GM21529 (cell line): Measurements from ENCODE around the gene RPH3AL.
"Not testable (repeated sequence)": the region's sequence is repeated elsewhere in the genome, so short reads cannot be mapped to it uniquely, and the experiment has no call there.

Experiments
- ATAC-seq: cut with Tn5 transposase; IDR thresholded peaks from one replicate; pipeline ENCODE4 v1.9.1; 2021; ENCODE audit not compliant: unreplicated experiment

Gene RPH3AL

DNA sequence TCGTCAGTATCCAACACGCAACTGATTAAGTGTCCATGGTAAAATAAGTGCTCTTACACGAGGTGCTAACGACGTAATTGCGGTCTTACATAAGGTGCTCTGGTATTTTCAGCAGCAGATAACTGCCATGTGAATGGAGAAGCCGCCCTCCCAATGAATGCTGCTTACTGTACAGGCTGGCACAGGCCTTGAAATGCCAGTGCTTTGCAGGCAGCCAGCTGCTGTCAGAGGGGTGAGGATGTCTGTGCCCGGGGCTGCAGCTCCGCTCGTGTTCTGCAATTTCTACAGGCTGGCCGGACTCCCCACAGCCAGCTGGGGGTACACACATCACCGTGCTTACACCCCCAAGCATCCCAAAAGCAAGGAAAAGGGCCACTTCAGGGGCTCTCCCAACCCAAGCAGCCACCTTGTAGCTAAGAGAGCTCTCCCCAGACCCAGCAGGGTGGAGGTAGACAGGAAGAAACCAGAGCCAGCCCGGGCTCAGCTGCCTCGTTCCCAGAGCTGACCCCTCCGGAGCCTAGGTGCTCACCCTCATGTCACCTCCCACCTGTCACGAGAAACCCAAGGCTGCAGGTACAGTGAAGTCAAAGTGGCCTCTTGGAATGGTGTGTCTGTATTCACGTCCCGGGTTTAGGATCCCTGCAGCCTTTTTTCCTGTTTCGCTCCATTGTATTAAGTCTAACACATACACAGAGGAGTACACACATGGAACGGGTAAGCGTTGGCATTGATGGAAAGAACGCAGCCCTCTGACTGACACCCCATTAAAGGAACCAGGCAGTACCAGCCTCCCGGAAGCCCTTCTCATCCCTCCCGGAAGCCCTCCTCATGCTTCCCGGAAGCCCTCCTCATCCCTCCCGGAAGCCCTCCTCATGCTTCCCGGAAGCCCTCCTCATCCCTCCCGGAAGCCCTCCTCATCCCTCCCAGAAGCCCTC, 27.2 kb upstream of the RPH3AL start:
- ATAC-seq: no peak

DNA sequence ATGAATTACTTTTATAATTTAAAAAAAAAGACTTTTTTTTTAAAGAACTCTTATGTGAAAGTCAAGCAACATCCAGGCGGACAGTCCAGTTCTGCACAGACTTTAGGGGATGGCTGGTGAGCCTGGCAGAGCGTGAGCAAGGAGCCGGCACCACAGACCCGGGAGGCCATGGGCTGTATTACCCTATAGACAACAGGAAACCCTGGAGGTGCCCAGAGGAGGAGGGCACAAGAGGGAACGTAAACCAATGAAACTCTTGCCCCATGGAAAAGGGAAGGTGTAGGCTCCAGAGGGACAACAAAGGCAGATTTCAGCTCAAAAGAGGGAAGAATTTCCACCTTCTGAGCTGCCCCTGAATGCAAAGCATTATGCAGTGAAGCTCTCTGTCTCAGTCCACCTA, 25.5 kb upstream of the RPH3AL start:
- ATAC-seq: no peak

DNA sequence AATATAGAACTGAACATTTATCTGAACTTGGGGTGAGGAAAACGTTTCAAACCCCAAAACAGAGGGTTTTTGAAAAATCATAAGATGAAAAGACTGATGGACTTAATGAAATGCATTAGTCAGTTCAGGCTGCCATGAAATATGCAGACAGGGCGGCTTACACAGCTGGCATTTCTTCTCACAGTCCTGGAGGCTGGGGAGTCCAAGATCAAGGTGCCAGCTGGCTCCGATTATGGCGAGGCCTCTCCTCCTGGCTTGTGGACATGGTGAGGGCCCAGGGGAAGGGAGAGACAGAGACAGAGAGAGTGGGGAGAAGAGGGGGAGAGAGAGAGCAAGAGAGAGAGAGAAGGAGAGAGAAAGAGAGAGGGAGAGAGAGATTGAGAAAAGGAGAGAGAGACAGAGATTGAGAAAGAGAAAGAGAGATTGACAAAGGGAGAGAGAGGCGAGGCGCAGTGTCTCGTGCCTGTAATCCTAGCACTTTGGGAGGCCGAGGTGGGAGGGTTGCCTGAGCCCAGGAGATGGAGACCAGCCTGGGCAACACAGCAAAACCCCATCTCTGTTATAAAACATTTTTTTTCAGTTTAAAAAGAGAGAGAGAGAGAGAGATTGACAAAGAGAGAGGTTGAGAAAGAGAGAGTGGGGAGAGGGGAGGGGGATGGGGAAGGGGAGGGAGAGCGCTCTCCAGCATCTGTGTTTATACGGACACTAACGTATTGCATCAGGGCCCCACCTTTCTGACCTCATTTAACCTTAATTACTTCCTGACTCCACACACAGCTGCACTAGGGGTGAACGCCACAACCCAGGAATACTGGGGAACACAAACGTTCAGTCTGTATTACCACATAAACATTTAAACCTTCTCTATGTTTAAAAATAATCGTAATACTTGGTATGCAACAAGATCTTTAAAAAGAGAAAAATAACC, 24.6 kb upstream of the RPH3AL start:
- ATAC-seq: no peak

DNA sequence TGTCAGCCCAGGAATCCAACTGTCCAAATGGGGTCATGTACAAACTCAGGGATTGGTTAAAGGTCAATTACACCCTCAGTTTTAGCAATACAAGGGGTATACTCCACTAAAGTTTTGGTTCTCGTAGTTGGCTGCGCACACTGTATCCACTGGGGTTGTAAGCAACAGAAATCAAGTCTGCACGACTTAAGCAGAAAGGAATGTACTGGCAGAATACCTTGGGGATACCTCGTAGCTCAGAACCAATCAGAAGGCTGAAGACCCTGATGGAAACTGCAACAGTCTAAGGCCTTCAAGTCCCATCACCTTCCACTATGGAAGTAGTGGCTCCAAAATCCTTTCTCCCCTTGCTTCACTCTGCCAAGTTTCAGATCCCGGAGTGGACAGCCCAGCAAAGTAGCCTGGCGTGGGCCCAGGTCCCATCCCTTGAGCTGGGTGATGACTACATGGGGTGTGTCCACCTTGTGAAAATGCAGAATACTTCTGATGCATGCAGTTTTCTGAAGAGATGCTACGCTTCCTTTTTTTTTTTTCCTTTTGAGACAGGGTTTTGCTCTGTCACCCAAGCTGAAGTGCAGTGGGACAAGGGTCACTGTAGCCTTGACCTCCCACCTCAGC, 21.1 kb upstream of the RPH3AL start:
- ATAC-seq: no peak

DNA sequence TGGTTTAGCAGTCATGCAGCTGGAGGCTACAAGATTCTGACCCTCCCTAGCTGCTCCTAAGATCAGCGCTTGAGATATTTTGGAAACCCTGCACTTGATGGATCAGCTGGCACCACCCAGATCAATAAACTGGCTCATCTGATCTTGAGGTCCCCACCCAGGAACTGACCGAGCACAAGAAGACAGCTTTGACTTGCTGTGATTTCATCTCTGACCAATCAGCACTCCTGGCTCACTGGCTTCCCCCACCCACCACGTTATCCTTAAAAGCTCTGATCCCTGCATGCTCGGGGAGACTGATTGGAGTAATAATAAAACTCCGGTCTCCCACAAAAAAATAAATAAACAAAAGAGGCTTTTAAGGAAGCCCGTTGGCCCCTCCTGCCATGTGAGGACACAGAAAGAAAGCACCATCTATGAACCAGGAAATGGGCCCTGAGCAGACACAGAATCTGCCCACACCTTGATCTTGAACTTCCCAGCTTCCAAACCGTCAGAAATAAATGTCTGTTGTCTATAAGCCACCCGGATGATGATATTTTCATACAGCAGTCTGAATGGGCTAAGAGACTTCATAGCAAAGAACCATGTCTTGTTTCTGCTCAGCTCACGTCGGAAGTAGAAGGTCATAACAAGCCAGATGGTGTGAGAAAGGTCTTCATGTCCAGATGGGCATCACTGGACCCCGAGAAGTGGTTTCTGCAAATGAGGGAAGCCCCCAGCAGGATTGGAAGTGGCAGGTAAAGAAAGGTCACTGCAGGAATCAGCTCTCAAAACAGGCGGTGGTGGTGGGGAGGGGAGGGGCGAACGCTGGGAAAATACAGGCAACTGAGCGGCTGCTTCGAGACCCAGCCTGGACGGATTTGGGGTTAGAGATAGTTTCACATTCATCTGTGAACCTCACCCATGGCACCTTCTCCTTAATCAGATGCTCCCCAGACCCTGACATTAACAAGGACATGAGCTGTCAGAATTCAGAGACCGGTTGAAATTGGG, 19.8 kb upstream of the RPH3AL start:
- ATAC-seq: no peak

DNA sequence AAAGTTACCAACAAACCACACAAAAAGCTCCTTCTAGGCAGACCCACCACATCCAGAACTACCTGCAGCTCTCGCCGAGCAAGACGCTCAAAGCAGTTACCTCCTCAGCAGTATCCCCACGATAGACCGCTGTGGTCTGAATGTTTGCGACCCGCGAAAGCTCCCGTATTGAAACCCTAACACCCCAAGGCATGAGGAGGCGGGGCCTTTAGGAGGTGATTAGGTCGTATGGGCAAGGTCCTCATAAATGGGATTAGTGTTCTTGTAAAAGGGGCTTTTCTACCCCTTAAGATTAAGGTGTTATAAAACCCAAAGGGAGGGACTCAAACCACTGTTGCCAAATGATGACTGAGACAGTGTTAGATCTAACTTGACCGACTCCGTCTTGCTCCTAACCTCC, 19.0 kb upstream of the RPH3AL start:
- ATAC-seq: no peak

DNA sequence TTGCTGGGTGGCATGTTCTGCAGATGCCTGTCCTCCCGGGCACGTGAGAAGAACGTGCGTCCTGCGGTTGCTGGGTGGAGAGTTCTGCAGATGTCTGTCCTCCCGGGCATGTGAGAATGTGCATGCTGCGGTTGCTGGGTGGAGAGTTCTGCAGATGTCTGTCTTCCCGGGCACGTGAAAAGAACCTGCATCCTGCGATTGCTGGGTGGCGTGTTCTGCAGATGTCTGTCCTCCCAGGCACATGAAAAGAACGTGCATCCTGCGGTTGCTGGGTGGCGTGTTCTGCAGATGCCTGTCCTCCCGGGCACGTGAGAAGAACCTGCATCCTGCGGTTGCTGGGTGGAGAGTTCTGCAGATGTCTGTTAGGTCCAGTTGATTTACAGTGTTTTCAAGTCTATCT, 15.0 kb upstream of the RPH3AL start:
- ATAC-seq: not testable (repeated sequence)

DNA sequence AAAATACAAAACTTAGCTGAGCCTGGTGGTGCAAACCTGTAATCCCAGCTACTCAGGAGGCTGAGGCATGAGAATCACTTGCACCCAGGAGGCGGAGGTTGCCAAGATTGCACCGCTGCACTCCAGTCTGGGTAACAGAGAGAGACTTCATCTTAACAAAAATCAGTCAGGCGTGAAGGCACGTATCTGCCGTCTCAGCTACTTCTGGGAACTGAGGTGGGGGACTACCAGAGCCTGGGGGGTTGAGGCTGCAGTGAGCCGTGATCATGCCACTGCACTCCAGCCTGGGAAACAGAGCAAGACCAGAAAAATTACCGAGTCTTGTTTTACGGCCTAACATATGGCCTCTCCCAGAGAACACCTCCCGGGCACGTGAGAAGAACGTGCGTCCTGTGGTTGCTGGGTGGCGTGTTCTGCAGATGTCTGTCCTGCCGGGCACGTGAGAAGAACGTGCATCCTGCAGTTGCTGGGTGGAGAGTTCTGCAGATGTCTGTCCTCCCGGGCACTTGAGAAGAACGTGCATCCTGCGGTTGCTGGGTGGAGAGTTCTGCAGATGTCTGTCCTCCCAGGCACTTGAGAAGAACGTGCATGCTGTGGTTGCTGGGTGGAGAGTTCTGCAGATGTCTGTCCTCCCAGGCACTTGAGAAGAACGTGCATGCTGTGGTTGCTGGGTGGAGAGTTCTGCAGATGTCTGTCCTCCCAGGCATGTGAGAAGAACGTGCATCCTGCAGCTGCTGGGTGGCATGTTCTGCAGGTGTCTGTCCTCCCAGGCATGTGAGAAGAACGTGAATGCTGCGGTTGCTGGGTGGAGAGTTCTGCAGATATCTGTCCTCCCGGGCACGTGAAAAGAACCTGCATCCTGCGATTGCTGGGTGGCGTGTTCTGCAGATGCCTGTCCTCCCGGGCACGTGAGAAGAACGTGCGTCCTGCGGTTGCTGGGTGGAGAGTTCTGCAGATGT, 14.3 kb upstream of the RPH3AL start:
- ATAC-seq: not testable (repeated sequence)

DNA sequence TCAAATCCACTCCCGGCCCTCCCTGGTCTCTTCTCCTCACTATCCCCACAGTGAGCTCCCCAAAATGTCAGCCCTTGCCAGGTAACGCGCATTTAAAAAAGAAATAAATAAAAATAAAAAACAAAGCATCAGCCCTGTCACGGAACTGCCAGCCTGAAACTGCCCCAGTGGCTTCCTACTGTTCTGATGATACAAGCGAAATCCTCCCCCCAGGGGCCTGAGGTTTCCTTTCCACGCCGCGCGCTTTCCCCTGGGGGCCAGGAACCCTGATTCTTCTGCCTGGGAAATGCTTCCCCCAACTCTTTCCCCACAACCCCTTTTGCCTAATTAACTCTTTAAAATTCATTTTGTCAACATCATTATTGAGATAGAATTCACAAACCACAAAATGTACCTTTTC, 12.2 kb upstream of the RPH3AL start:
- ATAC-seq: no peak

DNA sequence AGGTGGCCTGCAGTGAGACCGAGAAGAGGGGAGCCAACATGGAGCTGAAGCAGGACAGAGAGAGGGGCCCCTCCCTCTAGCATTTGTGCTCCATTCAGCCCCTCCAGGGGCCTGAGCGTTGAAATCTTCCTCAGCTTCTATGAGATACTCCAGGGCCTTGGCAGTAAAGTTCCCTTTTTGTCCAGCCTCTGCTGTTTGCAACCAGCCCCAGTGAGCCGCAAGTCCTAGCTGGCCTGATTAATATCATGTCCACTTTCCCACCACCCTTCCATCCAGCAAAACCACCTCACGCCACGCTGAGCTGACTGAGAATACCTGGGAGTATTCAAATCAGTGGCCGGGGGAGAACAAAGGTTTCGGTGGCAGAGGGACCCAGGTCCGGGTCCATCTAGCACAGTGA, 11.7 kb upstream of the RPH3AL start:
- no peak for ATAC-seq

DNA sequence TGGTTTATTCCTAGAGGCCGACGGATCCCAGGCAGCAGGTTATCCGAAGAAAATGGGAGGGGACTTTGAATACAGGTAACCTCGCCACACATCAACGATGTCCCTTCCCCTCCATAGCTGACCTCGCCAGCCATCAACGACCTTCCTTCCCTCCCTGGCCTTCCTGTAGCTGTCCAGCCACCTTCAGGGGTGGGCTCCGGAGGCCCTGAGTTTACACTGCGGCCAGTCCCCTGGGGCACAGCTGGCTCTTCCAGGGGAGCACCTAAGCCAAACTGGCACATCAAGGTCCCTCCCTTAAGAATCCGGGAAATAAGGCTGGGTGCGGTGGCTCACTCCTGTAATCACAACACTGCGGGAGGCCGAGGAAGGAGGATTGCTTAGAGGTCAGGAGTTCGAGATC, 10.1 kb upstream of the RPH3AL start:
- ATAC-seq: no peak

DNA sequence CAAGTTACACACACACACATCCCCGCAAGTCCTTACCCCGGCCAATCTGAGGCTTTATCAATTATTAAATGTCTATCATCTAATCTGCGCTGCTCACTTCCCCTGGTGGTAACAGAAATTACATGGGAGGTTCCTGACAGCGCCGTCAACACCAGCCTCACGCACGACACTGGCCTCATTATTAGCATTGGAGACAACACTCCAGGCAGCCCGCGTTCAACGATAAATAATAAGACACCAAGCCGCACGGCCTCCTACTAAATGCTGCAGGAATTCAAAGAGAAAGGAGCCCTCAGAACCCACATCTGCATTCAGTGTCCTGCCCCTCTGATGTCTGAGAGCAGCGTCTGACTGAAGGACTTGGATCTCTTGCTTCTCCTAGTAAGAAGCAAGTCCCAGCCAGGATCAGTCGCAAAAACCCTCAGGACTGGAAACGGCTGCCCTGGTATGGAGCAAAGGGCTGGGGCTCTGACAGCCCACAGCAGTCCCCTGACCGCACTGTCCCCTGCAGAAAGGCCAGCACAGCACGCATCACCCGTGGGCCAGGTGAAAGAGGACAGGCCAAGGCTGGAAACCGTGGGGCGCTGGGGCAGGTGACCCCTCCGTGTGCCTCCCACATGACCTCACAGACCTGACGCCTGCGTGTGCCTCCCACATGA, 7.6 kb upstream of the RPH3AL start:
- no peak for ATAC-seq

DNA sequence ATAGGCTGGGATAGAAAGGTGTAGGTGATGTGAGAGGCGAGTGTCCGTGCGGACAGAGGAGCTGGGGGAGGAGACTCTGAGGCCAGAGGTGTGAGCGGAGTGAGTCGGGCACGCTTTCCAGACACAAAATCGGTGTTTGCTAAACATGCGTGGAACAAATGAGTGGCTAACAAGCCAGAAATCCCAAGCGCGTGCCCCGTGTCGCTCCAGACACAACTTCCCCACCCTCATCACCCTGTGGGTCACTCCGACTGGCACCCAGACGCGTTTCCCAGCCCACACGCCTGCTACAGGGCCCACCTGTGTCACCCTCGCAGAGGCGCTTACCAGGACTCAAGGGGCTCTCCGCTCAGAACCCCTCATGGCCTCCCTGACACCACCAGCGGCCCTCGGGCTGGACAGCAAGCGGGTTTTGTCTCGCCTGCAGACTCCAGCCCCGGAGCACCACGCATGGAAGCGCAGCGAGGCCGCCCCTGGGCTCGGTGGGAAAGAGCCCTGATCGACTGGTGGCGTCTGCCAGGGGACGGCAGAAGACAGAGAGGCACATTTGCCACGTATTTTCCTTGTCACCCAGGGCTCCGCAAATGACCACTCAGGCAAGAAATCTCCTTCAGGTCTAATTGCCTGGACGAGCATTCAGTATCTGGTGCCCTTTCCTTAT, 6.0 kb upstream of the RPH3AL start:
- ATAC-seq: no peak

DNA sequence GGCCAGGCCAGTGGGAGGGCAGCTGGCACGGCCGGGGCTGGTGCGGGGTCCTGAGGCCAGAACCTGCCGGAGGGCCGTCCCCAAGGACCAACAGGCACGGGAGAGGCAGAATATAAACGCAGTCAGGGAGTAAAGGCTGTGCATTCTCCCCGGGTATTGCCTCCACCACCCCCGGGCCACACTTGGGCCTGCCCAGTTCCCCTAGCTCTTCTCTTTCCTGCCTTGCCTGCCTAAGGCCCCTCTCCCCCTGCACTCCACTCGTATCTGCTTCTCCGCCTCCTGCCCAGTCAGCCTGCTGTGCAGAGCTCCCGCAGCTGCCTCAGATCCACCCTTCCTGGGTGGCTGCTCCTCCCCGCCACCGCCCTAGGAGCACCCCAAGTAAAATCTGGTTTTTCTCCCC, 5.0 kb upstream of the RPH3AL start:
- no peak for ATAC-seq

DNA sequence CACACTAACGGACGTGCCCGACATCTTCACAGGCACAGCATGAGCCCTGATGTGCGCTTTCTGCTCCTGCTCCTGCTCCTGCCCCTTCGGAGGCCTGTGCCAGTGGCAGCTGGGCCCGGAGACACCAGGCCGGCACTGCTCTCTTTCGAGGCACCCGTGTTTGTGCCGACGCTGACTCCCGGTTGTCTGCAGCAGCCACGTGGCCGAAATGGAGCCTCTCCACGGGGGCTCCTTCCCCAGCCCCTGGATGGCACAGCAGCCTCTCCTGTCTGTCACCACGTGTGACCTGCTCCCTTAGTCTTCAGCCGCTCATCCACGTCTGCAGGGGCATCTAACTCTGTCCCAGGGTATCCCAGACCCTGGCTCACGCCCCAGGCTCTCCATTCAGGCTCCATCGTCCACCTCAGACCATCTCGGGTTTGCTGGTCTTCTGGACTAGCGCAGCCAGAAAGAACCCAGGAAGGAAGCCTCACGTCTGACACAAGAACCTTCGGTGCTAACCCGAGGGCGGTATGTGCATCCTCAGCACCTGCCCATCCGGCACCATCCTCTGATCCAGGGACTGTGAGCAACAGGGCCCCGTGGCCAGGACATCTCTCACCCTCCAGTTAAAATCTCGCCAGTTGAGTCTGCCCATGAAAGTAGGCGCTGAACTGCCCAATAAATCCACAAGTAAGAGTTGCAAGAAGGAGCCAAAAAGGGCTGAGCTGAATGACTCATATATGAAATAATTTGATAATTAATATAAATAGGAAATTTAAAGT, 4.2 kb upstream of the RPH3AL start:
- no peak for ATAC-seq

DNA sequence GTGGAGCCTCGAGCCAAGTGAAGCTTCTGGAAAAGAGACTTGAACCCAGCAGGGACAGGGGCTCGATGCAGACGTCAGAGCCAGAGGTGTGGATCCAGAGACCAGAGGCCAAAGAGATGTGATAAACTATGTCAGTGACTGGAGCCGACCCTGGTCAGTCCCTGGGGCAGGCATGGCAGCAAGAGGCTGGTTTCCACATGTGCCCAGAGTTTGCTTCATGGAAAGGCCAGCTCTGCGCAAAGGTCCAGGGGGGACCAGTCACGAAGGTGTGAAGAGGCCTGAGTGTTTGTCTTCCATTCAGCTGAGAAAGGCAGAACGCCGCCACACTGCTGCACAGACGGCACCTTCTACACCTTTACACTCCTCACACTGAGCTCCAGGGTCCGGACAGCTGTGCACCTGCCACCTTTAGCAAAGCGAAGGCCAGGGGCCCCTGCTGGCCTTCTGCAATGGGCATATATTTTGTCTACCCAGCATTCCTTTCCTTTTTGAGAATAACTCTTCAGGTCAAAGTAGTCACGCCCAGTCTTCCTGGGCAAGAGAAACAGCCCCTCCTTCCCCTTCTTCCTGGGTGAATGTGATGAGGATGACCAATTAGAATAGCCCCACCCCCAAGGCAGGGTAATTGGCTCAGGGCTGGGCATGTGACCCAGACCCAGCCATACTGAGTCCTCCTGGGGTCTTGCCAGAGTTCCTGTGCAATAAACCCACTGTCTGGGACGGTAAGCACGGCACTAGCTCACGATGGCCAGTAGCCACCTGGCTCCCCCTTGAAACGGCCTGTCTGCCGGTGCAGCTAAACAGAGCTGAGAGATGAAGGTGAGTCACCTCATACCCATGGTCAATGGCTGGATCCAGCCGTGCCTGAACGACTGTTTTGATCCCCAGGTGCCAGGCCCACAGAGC, 2.3 kb upstream of the RPH3AL start:
- no peak for ATAC-seq
